HG03520 (cell line): ENCODE results near the gene FRMD4A.

Experiments used
- ATAC-seq: cut with Tn5 transposase; IDR thresholded peaks from one replicate; pipeline ENCODE4 v1.9.1; 2021; ENCODE audit warnings: mild to moderate bottlenecking, moderate library complexity; ENCODE audit not compliant: unreplicated experiment

The FRMD4A gene

DNA sequence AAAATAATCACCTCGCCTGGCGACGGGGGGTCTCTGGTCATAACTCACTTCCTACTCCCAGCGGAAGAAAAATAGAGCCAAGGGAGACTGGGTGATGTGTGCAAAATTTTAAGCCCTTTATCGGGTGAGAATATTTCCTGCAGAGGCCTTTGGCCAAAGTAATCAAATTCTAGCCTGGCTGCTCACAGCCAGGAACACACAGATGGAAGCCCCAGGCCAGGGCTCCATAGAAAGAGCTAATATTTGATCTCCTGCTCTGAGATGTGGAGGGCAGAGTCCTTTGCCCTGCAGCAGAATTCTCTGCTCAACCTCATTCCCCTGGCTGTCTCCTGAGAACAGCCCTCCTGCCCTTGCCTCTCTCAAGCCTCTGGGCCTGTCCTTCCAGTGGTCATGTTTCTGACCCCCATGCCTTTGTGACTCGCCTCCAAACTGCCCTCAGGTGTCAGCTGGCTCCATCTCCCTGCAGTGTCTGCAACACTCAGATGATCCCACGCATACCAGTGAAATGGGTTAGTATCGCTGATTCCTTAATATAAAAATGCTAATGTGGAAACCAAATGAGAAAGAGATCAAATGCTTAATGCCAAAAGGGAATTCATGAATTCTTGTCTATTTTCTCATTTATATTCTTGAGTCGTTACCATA, 34.5 kb downstream of the FRMD4A start:
- ATAC-seq, result no peak

DNA sequence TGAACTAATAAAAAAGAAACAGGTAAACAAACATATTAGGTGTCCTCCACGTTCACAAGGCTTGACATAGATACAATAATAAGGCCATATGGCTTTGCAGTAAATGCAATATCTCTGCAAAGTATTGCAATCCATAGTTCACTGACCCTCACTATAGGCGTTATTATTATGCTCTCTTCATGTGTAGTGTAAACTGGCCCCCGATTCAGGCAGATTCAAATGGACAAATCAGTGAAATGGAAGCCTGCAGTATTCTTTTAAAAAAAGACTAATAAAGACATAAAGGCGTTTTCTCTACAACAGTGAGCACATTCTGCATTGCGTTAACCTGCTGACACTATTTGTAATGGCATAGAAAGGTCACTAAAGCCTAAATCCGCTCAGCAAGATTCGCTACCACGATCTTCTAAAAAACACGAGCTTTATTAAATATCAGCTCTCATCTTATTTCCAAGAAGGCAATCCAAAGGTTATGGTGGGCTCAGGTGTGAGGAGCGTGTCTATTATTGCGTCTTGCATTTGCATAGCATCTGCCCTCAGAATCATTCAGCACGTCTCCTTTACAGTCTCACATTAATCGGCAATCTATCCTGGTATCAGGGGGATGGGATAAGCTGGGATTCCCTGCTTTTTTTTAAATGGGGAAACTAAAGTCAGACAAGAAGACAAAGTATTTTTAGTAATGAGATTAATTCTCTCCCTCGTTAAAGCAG, 36.2 kb downstream of the FRMD4A start:
- no peak for ATAC-seq

DNA sequence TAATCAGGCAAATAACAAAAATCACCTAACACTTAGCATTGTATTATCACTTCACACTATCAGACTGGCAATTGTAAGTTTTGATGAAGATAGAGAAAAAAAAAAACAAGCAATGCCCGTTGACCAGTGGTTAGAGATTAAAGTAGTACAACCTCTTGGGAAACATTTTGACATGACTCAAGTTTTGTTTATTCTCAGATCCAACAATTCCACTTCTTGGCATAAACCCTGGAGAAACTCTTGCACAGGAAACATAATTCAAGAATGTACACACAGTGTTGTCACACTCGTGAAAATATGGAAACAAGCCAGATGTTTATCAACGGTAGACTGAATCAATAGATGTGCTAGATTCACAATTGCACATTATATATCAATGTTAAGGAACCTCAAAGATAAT, 37.2 kb downstream of the FRMD4A start:
- ATAC-seq, result no peak

DNA sequence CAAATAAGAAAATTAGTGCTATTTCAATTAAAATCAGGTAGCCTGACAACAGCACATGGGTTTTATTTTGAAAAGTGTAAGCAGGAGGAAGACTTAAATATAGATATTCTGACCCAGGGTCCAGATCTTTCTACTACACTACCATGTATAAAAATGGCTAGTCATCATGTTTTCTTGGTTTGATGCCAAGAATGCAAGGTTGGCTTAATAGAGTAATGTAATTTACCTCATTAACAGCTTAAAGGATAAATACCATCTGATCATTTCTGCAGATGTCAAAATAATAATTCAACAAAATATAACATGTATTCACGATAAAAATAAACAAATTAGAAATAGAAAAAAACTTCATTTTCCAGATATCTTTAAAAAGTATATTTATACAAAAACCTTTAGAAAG, 39.4 kb downstream of the FRMD4A start:
- ATAC-seq, result no peak

DNA sequence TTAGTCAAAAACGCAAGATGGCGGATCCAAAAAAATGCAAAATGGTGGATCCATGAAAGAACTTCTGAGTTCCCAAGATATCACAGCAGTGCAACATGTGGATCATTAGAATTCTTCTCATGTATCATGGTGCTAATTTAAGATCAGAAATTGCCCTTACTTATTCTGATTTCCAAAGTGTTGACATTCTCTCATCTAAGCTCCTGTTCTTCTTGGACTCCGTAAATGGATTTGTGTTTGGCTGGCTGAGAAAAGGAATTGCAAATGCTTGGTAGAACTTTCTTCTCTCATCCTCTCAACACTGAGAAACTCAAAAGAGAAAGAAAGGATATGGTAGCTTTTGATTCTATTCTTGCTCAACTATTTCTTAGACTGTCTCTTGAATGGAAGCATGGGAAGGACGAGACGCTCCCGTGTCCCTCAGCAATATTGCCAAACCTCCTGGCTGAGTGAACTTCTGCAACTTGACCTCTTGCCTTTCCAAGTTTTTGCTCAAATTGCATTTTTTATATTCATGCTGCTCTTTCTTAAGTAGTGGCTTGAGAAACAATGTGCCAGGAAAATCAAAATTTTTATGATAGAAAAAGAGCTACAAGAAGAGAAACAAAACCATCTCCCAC, 44.7 kb downstream of the FRMD4A start:
- no peak for ATAC-seq

DNA sequence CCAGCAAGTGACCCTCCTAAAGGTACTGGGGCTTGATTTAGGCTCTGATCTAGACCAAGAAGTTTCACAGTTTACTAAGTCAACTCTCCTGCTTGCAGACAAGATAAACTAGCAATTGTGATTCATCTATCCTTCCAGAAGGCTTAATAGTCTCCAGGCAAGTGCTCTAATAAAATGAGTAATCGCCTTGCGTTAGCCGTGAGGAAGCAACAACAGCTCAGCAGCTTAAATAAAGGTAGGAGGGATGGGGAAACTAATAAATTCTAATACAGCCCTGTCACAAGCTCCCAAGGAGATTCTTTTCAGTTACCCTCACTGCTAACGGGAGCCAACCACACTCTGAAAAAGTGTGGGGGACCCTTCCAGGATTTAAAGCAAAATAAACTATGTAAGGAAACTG, 48.4 kb downstream of the FRMD4A start:
- ATAC-seq, result no peak

DNA sequence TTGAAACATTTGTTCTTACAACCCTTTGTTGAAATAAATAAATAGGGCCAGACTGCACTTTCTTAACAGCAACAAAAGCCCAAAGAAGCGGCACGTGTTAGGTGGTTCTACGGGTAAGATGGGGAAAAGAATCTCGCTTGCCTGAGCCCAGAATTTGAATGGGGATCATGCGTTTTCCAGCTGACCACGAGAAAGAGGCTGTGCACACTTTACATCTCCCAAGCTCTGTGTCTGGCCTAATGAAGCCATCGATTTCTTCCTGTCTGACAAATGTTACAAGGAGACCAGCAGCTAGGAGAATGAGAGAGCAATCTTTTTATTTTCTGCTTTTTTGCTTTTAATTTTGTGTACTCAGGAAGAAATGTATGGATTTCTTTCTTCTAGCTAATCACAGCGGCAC, 52.2 kb downstream of the FRMD4A start:
- ATAC-seq, result no peak

DNA sequence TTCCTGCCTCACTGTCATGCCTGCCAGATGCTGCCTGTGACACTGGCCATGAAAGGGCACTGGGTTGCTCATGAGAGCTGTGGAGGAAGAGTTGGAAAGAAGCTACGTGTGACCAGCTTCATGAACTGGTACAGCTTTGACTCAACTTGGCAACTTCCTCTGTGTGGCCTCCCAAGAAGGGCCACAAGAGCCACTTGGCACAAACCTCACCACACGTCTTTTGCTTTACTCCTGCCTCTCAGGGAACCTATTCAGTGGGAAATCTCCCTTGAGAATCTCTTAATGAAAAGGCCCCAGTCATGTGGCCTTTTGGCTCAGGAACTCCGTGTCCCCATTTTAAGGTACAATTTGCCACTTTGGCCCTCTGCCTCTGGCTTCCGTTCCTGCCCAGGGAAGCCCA, 54.5 kb downstream of the FRMD4A start:
- no peak for ATAC-seq

DNA sequence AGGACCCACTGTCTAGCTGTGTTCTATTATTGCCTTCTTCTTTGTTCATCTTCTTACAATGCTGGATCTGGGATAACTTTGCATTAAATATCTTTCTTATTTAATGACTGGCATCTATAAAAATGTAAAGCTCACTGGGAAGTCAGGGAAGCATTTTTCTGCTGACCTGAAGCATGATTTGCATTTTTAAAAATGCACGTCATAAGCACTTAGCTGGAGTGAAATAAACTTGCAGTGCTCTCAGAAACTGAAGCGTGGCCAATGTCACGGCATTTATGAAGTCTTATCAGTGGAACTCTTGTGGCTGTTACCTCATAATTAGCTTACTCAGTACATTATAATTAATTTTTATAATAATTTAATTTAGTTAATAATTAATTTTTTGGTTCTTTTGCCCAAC, 59.1 kb downstream of the FRMD4A start:
- no peak for ATAC-seq

DNA sequence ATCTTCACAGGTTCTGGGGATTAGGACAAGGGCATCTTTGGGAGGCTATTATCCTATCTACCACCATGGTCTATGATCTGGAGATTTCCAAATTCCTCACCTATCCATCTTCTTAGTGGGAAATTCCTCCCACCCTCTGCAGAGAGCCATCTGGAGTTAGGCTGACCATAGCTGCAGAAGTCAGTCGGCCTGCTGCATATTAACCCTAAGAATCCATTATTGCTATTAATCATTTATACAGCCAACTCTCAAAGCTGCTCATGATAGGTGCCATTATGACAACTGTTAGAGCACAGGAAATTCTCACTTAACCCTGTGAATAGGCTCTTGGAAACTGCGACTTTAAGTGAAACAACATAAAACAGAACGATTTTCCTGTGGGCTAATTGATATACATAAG, 60.4 kb downstream of the FRMD4A start:
- ATAC-seq, result no peak

DNA sequence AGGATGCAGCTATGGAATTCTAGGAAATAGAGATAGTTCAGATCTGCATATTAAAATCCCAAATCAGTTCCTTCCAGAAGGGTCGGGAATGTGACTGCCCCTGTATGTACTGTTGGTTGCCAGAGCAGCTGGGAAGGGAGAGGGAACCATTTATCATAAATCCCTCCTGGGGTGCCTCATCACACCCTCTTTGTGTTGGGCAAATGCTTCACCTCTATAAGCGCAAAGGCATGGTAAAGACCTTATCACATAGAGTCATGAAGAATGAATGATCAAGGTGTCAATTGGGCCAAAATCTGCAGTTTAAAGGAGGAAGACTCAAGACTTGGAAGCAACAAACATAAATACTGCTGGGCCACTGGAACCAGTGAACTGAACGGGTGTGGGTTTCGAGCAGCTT, 65.0 kb downstream of the FRMD4A start:
- no peak for ATAC-seq

DNA sequence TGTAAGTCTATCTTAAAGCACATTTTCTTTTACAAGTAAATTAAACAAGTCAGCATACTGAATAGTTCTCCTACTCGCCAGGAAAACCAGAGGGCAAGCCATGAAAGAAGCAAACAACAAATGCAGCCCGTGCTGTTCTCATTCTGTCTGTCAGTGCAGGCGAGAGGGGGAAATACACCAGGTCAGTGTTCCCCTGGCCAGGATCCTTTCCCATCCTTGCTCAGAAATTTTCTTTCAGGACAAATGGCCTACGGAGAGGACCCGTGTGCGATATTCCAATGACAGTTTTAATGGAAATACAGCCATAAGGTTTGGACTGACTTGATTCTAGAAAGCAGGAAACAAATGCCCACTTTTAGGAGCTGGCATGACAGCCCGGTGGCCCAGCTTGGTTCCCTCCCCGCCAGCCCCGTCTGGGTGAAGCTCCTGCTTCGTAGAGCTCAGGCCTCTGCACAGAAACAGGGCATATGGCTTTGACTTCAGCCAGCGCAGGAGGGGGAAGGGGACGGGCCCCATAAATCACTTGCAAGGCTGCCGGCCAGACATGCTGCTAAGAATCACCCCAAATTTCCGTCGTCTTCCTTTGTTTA, 67.8 kb downstream of the FRMD4A start:
- ATAC-seq, result no peak

DNA sequence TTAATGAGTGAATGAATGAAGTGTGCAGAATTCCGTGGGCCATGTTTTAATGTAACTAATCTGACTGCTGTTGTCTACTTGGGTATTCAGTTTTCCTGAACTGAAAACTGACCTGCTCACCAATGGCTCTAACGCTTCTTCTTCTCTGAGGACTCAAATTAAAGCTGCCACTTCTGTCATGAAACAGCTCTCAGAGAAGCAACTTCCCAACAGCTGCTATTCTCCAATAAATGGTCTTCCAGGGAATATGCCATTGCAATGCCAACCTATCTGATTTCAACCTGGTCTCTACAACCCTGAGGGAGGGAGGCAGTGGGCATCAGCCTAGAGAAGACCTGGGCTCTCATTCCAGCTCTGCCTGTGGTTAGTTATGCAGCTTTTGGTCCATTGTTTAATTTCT, 69.4 kb downstream of the FRMD4A start:
- no peak for ATAC-seq

DNA sequence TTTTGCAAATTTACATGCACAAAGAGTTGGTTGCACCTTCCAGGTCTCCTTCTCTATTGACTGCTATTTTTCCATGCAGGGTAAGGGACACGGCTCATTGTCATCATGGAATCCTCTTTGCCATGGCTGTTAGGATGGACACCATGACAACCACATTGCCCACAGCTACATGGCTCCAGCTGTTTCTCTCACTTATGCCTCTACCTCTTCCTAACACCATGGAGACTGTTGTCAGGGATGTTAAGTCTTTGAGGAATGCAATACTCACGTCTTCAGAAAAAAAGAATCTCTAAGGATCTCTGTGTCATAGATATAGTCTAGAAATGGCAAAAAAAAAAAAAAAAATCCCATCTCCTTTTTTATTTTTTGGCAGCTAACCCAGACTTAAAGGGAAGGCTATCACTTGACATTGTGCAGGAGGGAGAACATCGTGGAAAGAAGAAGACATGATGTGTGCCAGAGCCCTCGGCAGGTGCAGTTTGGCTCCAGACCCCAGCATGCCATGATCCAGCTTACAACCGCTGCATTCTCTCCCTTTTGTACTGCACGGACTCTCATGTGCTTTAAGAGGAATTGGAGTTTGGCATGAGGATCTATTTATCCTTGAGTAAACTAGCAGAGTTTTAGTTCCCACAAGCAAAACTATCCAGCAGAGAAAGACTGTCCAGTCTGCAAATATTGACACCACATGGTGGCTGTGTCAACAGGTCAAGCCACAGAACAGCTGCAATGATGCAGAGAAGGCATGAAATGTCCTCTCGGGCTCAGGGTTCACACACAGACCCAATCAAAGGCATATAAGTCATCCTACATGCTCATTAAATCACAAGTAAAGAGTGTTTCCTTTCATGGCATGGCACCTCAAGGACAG, 70.8 kb downstream of the FRMD4A start:
- ATAC-seq, result no peak

DNA sequence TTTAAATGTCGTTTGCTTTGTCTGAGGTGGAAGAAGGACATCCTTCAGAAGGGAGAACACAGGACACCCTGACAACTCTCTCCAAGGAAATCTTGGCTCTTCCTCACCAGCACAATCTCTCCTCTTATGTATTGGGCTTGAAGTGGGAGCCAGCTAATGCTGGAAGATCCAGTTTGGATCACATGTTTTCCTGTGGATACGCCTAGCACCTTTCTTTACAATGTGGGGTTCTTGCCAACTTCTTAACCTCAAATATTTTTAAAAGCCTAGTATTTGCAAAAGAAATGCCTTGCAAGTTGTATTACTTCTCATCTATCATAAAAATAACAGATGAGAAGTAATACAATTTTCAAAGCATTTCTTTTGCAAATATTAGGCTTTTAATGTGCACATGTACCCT, 76.4 kb downstream of the FRMD4A start:
- ATAC-seq, result no peak

DNA sequence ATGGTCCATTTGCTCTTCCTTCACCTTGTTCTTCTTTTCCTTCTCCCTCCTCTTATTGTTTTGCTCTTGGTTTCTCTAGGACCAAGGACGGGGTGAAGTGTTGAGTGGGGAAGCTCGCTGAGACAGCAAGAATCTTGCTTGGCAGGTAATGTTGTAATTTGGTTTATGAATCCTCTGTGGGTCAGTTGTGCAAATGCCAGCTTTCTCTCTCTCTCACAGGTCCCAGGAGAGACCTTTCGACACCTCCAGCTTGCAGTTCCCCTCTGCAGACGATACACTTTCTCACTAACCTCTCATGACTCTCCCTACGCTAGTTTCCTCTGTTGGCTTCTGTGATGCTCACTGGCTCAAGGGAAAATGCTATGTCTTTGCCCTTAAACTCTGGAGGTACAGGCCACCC, 77.0 kb downstream of the FRMD4A start:
- ATAC-seq, result no peak

DNA sequence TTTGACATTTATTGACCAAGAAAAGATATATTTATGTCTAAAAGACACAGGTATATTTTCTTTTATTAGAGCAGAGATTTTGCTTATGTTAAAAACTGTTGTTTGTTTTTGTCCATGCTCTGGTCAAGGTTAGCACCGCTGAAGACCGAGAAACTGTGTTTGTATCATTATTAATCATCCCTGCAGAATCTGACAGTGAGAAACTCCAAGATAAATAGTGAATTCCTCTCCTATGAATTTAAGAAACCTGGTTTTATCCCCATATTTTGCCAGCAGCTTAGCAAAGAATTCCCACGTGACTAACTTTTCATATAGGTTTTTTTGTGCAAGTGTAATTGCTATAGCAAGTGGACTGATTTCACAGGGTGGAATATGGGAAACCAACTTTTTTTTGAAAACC, 77.6 kb downstream of the FRMD4A start:
- no peak for ATAC-seq

DNA sequence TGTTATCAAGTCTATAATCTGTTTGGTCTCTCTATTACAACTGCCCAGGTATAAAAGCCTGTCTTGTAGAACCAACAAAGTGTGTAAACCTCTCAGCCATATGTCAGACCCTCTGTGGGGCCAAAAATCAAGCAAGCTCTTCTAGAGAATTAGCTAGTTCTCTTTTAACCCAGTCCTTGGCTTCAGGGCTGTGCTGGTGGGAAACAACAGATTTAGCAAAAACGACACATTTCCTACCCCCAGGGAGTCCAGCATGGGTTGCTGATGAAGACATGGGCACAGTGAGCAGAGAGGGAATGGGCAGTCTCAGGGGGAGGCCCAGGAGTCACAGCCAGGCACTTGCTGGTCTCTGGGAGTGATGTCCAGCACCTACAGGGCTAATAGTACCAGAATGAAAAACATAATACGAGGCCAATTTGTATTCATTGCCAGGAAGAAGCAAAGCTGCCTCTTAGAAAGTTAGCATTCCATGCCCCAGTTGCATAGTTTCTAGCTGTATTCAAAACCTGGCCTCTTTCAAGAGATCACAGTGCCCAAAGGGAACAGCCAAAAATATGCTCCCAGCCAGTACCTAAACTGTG, 80.1 kb downstream of the FRMD4A start:
- no peak for ATAC-seq

DNA sequence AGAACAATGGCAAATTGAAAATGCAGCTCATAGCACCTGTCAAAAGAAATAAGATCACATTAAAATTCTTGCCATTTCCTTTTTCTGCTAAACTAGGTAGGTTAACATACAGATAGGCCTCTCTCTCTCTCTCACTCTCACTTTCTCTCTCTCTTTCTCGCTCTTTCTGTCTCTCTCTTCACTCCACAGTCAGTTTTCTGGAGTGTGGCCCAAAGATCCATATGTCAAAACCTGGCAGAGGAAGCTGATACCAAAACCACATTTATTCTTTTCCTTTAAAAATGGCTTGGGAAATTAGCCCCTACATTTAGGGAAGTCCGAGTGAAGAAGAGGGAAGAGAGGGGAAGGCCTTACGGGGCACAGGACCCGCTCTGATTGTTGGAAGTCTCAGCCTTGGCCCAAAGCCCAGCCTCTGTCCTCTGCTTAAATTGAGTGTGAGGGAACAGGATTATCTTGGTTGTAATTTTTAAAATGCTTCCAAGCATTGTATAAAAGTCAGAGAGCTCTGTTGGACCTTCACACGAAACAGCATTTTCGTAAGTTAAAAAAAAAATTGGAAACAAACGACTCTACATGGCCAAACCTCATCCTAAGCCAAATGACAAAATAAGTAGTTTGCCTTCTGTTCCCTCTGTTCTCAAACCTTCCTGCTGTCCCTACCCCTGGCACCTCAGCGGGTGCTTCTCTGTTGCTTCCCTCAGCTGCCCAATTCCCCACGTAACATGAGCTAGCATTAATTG, 83.2 kb downstream of the FRMD4A start:
- no peak for ATAC-seq

DNA sequence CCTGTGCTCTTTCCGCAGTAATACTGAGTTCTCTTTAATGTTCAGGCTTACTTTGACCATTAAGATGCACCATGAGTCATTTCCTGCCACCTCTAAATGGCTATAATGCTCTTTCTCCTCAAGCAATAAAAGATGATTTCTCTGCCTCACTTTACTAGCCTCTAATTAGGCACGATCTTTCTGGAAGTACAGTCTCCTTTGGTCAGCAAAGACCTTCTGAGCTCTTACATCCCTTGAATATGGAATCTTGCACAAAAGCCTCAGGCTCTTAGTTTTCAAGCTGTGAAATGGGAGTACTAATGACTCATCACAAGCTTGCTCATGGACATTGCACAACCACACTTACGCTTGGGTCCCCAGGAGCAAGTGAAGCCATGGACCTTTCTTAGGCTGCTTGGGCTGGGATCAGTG, 85.9 kb downstream of the FRMD4A start:
- no peak for ATAC-seq
